ENCODE results near the gene SH3BP4.

Gene SH3BP4

DNA sequence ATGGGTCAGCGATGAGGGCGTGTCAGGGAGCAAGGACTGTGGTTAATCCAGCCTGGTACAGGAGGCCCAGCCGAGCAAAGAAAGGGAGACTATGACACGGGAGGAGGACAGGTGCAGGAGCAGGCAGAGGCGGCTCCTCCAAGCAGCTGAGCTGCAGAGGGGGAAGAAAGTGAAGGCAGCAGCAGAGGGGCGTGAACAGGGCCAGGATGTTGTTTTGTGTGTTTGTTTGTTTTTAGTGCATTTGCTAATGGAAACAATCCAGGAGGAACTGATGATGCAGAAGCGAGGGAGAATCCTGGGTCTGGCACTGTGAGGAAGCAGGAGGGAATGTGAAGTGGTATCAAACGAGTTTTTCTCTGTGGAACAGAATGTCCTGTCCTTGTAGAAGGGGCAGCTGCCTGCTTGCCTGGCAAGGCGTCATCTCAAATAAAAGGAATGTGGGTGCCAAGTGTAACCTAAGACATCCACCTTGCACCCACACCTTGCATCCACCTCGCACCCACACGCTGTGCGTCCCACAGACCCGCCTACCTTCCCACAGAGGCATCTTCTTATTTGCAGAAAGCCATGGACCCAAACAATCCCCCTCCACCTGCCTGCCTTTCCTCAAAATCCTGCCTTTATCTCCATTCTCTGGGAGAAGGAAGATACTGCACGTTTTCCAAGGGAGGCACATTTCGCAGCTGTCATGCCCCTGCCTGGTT, 134.8 kb downstream of the SH3BP4 start:
- no peak for DNase-seq (ENCODE audit: low read depth, low spot score)

GRCh38 chr2:235087832-235088495, 136.1 kb downstream of the SH3BP4 start:
- no peak for DNase-seq (ENCODE audit: low read depth, low spot score)

GRCh38 chr2:235088496-235088921, 136.7 kb downstream of the SH3BP4 start:
- DNase-seq (ENCODE audit: low read depth, low spot score), result no peak

DNA sequence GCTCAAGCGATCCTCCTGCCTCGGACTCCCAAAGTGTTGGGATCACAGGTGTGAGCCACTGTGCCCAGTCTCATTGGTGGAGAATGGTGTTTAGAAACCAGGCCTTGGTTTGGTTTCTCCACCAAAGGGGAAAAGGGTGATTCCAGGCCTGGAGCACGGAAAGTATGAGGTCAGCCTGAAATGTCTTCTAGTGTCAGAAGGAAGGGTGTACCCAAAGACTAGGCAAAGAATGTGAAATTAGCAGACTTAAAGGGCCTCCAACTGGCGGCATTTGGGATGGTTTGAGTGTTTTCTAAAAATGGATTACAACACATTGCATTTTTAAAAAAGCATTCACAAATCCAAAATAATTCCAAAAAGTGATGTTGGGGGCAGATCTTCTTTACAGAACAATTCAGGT, 139.6 kb downstream of the SH3BP4 start:
- no peak for DNase-seq (ENCODE audit: low read depth, low spot score)

DNA sequence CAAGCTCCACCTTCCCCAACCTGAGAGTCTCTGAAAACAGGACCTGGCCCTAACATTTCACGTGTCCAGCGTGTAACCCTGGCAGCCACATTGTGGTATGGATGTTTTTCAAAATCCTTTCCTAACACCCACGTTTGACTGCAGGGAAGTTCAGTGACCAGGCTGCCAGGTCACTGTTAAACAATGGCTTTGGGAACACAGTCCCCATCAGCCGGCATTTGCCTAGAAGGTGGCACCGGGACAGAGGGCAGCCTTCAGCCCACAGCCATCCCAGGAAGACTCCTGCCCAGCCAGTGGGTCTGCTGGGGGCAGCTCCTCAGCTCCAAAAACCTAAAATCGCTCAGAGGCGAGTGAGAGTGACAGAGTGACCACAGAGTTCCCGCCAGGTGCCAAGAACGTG, 140.2 kb downstream of the SH3BP4 start:
- DNase-seq (ENCODE audit: low read depth, low spot score), result no peak

DNA sequence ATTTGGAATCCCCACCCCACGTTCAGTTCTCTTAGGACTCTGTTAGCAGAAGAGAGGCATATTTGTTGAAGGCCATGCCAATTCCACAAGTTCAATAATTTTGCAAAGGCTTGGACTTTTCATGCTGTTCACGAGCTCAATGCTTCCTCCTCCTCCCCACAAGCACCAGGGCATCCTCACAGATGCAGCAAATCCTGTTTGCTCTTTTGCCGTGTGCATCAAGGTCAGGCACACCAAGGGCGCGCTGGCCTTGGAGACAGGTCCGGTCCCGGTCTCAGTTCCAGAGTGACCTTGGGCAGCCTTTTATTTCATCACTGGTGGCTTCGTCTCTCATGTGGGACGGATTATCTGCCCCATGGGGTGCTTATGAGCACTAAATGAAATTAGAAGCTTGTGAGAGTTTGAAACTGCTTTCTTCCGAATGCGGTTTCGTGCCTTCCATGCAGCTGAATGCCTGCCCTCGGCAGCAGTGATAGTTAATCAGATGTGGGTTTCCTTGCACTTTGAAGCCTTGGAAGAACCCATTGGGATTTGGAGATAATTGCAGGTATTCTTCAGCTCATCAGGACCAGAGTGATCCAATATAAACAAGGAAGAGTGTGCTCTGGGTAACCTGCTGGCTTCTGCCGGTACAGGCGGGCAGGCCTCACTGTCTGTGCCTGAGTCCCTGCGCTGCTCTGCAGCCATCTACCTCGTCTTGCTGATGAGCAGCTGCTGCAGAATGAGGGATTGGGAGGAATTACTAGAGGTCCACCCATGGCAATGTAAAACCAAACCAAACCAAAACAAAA, 140.8 kb downstream of the SH3BP4 start:
- DNase-seq (ENCODE audit: low read depth, low spot score), result no peak

DNA sequence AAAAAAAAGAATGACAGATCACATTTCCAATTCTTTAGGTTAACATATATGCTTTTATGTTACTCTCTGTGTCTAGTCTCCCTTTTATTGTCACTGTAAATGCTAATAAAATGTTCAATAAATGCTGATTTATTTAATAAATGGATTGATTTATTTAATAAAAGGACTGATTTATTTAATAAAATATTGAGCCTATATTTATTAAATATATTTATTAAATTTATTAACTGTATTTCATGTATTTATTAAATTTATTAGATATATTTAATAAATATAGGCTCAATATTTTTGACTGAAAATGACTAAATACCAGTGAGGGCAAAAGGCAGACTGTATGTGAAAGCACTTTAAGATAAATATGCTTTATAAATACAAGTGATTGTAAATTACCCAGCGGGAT, 142.6 kb downstream of the SH3BP4 start:
- DNase-seq (ENCODE audit: low read depth, low spot score), result no peak

DNA sequence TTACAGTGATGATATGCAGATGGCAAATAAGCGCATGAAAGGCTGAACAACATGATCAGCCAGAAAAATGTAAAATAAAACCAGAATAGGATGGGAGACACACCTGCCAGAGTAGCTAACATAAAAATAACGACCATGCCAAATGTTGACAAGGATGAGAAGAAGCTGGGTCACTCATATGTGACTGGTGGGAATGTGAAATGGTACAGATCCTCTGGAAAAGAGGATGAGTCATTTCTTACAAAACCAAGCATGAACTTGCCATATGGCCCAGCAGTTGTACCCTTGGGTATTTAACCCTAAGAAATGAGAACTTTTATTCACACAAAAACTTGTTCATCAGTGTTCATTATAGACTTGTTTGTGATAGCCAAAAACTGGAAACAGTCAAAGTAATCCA, 143.8 kb downstream of the SH3BP4 start:
- no peak for DNase-seq (ENCODE audit: low read depth, low spot score)

GRCh38 chr2:235096447-235096846, 144.6 kb downstream of the SH3BP4 start:
- no peak for DNase-seq (ENCODE audit: low read depth, low spot score)

DNA sequence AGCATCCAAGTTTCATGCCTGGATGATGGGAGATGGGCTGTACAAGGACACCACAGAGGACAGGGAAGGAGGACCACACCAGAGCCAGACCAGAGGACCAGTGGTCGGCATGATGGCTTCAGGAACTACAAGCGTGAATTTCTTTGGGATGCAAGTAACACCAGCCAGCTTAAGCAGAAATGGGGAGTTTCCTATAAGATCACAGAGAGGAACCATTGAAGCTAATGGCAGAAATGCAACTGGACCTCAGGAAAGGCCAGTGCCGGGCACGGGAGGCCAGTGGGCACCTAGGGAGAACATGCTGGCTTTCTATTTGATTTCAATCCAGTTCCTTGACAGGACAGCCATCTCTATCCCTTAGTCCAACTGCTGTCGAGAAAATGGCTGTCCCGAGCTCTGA, 145.4 kb downstream of the SH3BP4 start:
- DNase-seq (ENCODE audit: low read depth, low spot score), result no peak

GRCh38 chr2:235098269-235098668, 146.5 kb downstream of the SH3BP4 start:
- DNase-seq (ENCODE audit: low read depth, low spot score), result no peak

- no peak for DNase-seq (ENCODE audit: low read depth, low spot score)
These were observed 147.1 kb downstream of the SH3BP4 start for GRCh38 chr2:235098736-235099494.

GRCh38 chr2:235102896-235103295, 151.1 kb downstream of the SH3BP4 start:
- DNase-seq (ENCODE audit: low read depth, low spot score), result no peak

All from activated naive CD8-positive, alpha-beta T cell treated with anti-CD3 and anti-CD28 coated beads, Interleukin-2, amount 50 U/mL, for 16 hours (primary cell).